Measurements from ENCODE around the gene ZNF398. TPM values are rescaled to one million over a fixed set of nuclear protein-coding genes. Genes with fewer than 3 reads are reported as not detected.

ZNF398 gene
- polyA plus RNA-seq, 1 donor from 2014 or later: 8.6 TPM

GRCh38 chr7:149100821-149101220 is 46.4 kb upstream of the ZNF398 start:
- Histone ChIP-seq H3F3A (ENCODE audit: insufficient read depth, low read length, poor library complexity, severe bottlenecking) (no peaks in the 10 kb centered on the region), H3K27me3 (ENCODE audit: insufficient read depth, low read depth, low read length) (no peaks in the 10 kb centered on the region), H3K79me2 (replicated peaks; ENCODE audit: insufficient read depth, low read length) (no peaks in the 10 kb centered on the region), H2AFZ (ENCODE audit: low read depth, low read length) (no peak overlapping the region), H4K20me1 (ENCODE audit: insufficient read depth) (no peaks in the 10 kb centered on the region), H3K4me2 (ENCODE audit: low read length) (no peak overlapping the region), H3K9me2 (ENCODE audit: insufficient read depth, low read length) (no peaks in the 10 kb centered on the region), H3K9ac (ENCODE audit: low read length) (no peak overlapping the region), H3K9me3 (ENCODE audit: low read length) (no peaks in the 10 kb centered on the region), H3K4me3 (ENCODE audit: low read length) (no peak overlapping the region), H3K36me3 (ENCODE audit: insufficient read depth, low read length) (no peaks in the 10 kb centered on the region), H3K27ac (ENCODE audit: low read length) (no peak overlapping the region)
- TF ChIP-seq, protein P1, sequence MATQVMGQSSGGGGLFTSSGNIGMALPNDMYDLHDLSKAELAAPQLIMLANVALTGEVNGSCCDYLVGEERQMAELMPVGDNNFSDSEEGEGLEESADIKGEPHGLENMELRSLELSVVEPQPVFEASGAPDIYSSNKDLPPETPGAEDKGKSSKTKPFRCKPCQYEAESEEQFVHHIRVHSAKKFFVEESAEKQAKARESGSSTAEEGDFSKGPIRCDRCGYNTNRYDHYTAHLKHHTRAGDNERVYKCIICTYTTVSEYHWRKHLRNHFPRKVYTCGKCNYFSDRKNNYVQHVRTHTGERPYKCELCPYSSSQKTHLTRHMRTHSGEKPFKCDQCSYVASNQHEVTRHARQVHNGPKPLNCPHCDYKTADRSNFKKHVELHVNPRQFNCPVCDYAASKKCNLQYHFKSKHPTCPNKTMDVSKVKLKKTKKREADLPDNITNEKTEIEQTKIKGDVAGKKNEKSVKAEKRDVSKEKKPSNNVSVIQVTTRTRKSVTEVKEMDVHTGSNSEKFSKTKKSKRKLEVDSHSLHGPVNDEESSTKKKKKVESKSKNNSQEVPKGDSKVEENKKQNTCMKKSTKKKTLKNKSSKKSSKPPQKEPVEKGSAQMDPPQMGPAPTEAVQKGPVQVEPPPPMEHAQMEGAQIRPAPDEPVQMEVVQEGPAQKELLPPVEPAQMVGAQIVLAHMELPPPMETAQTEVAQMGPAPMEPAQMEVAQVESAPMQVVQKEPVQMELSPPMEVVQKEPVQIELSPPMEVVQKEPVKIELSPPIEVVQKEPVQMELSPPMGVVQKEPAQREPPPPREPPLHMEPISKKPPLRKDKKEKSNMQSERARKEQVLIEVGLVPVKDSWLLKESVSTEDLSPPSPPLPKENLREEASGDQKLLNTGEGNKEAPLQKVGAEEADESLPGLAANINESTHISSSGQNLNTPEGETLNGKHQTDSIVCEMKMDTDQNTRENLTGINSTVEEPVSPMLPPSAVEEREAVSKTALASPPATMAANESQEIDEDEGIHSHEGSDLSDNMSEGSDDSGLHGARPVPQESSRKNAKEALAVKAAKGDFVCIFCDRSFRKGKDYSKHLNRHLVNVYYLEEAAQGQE (IDR thresholded peaks at IDR 0.05; ENCODE audit: borderline replicate concordance): no peak
- TF ChIP-seq EP300 (conservative IDR thresholded peaks at IDR 0.05; ENCODE audit: poor library complexity, severe bottlenecking) (no peak), TAF1 (IDR thresholded peaks at IDR 0.05; ENCODE audit: low read depth) (no peak), RAD21 (conservative IDR thresholded peaks at IDR 0.05) (no peak), SMC3 (conservative IDR thresholded peaks at IDR 0.05; ENCODE audit: poor library complexity) (no peak), EZH2 (IDR thresholded peaks at IDR 0.05; ENCODE audit: borderline replicate concordance, insufficient read depth, low read length, poor library complexity, severe bottlenecking) (no peak), POLR2AphosphoS5 (IDR thresholded peaks at IDR 0.05) (no peak), MXI1 (conservative IDR thresholded peaks at IDR 0.05; ENCODE audit: poor library complexity, severe bottlenecking) (no peak)
- TF ChIP-seq, protein P2, sequence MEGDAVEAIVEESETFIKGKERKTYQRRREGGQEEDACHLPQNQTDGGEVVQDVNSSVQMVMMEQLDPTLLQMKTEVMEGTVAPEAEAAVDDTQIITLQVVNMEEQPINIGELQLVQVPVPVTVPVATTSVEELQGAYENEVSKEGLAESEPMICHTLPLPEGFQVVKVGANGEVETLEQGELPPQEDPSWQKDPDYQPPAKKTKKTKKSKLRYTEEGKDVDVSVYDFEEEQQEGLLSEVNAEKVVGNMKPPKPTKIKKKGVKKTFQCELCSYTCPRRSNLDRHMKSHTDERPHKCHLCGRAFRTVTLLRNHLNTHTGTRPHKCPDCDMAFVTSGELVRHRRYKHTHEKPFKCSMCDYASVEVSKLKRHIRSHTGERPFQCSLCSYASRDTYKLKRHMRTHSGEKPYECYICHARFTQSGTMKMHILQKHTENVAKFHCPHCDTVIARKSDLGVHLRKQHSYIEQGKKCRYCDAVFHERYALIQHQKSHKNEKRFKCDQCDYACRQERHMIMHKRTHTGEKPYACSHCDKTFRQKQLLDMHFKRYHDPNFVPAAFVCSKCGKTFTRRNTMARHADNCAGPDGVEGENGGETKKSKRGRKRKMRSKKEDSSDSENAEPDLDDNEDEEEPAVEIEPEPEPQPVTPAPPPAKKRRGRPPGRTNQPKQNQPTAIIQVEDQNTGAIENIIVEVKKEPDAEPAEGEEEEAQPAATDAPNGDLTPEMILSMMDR (IDR thresholded peaks at IDR 0.05; ENCODE audit: poor library complexity, severe bottlenecking): no peak

DNA sequence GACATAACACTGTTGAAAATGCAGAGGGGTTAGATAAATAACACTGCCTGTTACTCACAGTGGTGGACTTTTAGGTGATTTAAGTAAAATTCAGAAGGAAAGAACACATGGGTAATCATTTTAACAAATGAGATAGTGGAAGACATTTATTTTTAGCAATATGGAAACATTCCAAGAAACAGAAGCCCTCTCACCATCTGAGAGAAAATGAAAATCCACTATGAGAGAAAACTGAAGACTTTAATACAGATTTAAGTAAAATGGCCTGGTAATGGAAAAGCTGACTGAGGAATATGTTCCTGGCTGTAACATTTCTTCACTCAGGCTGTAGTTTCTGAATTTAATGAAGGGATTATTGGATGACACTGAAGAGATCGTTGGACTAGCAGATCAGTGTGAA is 44.6 kb upstream of the ZNF398 start:
- TF ChIP-seq RAD21 (conservative IDR thresholded peaks at IDR 0.05): no peak
- no peak for TF ChIP-seq EZH2 (IDR thresholded peaks at IDR 0.05; ENCODE audit: borderline replicate concordance, insufficient read depth, low read length, poor library complexity, severe bottlenecking)
- TF ChIP-seq TAF1 (IDR thresholded peaks at IDR 0.05; ENCODE audit: low read depth): no peak
- no peak for TF ChIP-seq POLR2AphosphoS5 (IDR thresholded peaks at IDR 0.05)
- TF ChIP-seq, protein P1 (IDR thresholded peaks at IDR 0.05; ENCODE audit: borderline replicate concordance): no peak
- no peak for TF ChIP-seq SMC3 (conservative IDR thresholded peaks at IDR 0.05; ENCODE audit: poor library complexity)
- no peak for TF ChIP-seq MXI1 (conservative IDR thresholded peaks at IDR 0.05; ENCODE audit: poor library complexity, severe bottlenecking)
- TF ChIP-seq, protein P2 (IDR thresholded peaks at IDR 0.05; ENCODE audit: poor library complexity, severe bottlenecking): no peak
- TF ChIP-seq EP300 (conservative IDR thresholded peaks at IDR 0.05; ENCODE audit: poor library complexity, severe bottlenecking): no peak
- Histone ChIP-seq H3K4me3 (ENCODE audit: low read length) (no peak overlapping the region), H3K4me2 (ENCODE audit: low read length) (no peak overlapping the region), H3K9me2 (ENCODE audit: insufficient read depth, low read length) (no peaks in the 10 kb centered on the region), H3K79me2 (replicated peaks; ENCODE audit: insufficient read depth, low read length) (no peaks in the 10 kb centered on the region), H3K9me3 (ENCODE audit: low read length) (no peaks in the 10 kb centered on the region), H2AFZ (ENCODE audit: low read depth, low read length) (no peak overlapping the region), H3K36me3 (ENCODE audit: insufficient read depth, low read length) (no peaks in the 10 kb centered on the region), H3K9ac (ENCODE audit: low read length) (no peak overlapping the region), H3K27ac (ENCODE audit: low read length) (no peak overlapping the region), H4K20me1 (ENCODE audit: insufficient read depth) (no peaks in the 10 kb centered on the region), H3F3A (ENCODE audit: insufficient read depth, low read length, poor library complexity, severe bottlenecking) (no peaks in the 10 kb centered on the region), H3K27me3 (ENCODE audit: insufficient read depth, low read depth, low read length) (no peaks in the 10 kb centered on the region)
